ENCODE measurements around the gene PTPRE. TPM values are rescaled to one million over a fixed set of nuclear protein-coding genes. Genes with fewer than 3 reads are reported as not detected.

Gene PTPRE
- total RNA-seq, 4 donors from 2014 or later: 10.2 to 46.8 (median 28.8) TPM

DNA sequence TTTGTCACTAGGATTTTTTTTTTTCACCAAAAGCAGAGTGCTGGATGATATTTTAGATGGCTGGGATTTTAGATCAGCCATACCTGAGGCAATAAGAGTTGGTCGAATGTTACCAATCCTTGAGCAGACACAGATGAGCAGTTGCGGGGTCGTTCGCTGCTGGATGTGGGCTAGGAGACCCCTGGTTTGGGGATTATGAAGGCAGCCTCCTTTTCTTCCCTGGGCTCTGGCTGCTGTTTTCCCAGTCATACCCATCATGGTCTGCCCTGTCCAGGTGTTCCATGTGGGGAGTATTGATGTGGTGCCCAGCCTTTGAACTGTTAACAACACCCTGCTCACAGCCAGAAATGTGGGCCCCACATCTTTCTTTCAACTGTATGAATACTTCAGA, 5.0 kb downstream of the PTPRE start:
- TF ChIP-seq POLR2A (IDR thresholded peaks at IDR 0.05) (no peak), POLR2AphosphoS5 (IDR thresholded peaks at IDR 0.05) (no peak), EP300 (IDR thresholded peaks at IDR 0.05) (no peak)
- TF ChIP-seq, protein P1, sequence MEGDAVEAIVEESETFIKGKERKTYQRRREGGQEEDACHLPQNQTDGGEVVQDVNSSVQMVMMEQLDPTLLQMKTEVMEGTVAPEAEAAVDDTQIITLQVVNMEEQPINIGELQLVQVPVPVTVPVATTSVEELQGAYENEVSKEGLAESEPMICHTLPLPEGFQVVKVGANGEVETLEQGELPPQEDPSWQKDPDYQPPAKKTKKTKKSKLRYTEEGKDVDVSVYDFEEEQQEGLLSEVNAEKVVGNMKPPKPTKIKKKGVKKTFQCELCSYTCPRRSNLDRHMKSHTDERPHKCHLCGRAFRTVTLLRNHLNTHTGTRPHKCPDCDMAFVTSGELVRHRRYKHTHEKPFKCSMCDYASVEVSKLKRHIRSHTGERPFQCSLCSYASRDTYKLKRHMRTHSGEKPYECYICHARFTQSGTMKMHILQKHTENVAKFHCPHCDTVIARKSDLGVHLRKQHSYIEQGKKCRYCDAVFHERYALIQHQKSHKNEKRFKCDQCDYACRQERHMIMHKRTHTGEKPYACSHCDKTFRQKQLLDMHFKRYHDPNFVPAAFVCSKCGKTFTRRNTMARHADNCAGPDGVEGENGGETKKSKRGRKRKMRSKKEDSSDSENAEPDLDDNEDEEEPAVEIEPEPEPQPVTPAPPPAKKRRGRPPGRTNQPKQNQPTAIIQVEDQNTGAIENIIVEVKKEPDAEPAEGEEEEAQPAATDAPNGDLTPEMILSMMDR (IDR thresholded peaks at IDR 0.05): no peak
- no peaks in the 10 kb centered on the region for H3K9me3 ChIP-seq
- no peak for DNase-seq (ENCODE audit: low spot score in 2 of 2)
- peaks cover 36% of the 10 kb centered on the region for H3K4me1 ChIP-seq
- H3K27ac ChIP-seq: no peak overlapping the region
- WGBS: 83% methylated on average over 4 of the region's 4 CpGs
- H3K4me3 ChIP-seq: no peak overlapping the region
- H3K27me3 ChIP-seq: peaks cover 14% of the 10 kb centered on the region
- no peaks in the 10 kb centered on the region for H3K36me3 ChIP-seq

DNA sequence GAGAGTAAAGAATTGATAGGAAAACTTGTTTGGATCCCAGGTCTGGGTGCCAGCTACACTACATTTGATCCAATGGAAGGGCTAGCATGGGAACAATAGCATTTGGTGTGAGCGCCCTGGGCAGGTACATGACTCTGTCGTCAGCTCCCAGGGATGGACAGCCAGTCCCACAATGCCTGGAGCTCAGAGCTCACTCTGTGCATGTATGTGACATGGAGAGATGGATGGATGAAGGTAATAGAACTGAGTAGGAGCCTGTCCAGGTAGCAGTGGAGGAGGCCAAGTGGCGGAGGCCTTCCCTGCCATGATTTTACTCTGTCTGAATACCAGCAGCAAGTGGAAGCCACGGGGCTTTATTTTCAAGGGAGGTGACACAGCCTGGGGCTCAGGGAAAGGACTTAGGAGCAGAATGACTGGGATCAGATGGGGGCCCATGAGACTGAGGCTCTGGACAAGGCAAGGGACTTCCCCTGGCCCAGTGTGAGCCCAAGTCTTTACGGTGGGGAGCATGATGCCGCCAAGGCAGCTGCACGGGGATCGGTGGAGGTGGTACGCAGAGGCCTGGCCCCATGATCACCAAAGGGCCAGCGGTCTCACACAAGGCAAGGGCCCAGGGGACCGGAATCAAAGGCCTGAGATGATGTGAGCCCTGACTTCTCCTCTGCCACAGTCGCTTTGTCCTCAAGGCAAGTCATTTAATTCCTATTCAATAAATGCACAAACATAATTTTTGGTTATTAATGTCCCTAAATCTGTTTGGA, 5.9 kb downstream of the PTPRE start:
- no peak for DNase-seq (ENCODE audit: low spot score in 2 of 2)
- H3K9me3 ChIP-seq: no peaks in the 10 kb centered on the region
- H3K4me3 ChIP-seq: no peak overlapping the region
- H3K4me1 ChIP-seq: peaks cover 27% of the 10 kb centered on the region
- TF ChIP-seq, protein P1 (IDR thresholded peaks at IDR 0.05): no peak
- TF ChIP-seq EP300 (IDR thresholded peaks at IDR 0.05) (no peak), POLR2A (IDR thresholded peaks at IDR 0.05) (no peak), POLR2AphosphoS5 (IDR thresholded peaks at IDR 0.05) (no peak)
- 87% methylated on average over 12 of the region's 12 CpGs for WGBS
- H3K27me3 ChIP-seq: peaks cover 7% of the 10 kb centered on the region
- no peaks in the 10 kb centered on the region for H3K36me3 ChIP-seq
- peak overlapping the region; percentile 47 for H3K27ac ChIP-seq

DNA sequence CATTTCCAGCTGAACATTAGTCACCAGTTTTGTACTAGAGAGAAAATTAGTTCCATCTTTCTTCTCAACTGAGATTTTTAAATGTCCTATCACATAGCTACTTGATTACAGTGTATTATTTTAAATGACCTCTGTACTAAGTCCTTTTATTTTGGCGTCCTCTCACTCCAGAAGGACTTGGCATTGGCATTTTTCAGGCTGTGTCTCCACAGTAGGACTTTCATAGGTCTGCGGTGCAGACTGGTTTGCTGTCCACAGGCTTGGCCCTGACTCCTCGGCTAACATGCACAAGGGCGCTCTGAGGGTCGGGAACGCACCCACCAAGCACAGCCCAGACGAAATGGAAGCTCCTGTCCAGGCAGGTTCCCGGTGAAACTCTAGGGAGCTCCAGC, 6.5 kb downstream of the PTPRE start:
- DNase-seq (ENCODE audit: low spot score in 2 of 2): no peak
- TF ChIP-seq POLR2A (IDR thresholded peaks at IDR 0.05) (no peak), EP300 (IDR thresholded peaks at IDR 0.05) (no peak), POLR2AphosphoS5 (IDR thresholded peaks at IDR 0.05) (no peak)
- TF ChIP-seq, protein P1 (IDR thresholded peaks at IDR 0.05): no peak
- Histone ChIP-seq H3K27me3 (peaks cover 2% of the 10 kb centered on the region), H3K4me3 (no peak overlapping the region), H3K36me3 (no peaks in the 10 kb centered on the region), H3K4me1 (peaks cover 21% of the 10 kb centered on the region), H3K27ac (no peak overlapping the region), H3K9me3 (no peaks in the 10 kb centered on the region)
- WGBS: 82% methylated on average over 8 of the region's 8 CpGs

DNA sequence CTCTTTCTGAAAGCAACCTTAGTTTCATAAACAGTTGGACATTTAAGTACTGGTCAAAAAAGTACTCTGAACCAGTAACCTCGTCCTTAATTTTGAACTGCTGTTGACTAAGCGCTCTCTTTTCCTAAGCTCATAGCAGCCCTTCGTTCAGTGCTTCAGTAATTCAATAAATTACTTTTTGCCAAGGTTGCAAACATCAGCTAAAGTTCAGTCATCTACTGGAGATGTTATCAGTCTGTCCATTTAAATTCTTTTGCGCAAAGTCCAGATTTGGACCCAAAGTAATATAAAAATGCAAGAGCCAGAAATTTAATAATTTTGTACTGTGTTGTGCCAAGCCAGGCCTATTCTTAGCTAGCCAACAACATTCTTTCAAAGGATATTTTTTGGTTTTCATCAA, 8.4 kb downstream of the PTPRE start:
- no peaks in the 10 kb centered on the region for H3K36me3 ChIP-seq
- no peak for DNase-seq (ENCODE audit: low spot score in 2 of 2)
- no peak overlapping the region for H3K4me3 ChIP-seq
- no peaks in the 10 kb centered on the region for H3K27me3 ChIP-seq
- TF ChIP-seq, protein P1 (IDR thresholded peaks at IDR 0.05): no peak
- TF ChIP-seq EP300 (IDR thresholded peaks at IDR 0.05) (no peak), POLR2AphosphoS5 (IDR thresholded peaks at IDR 0.05) (no peak), POLR2A (IDR thresholded peaks at IDR 0.05) (no peak)
- H3K27ac ChIP-seq: no peak overlapping the region
- 97% methylated on average over 4 of the region's 4 CpGs for WGBS
- peaks cover 25% of the 10 kb centered on the region for H3K4me1 ChIP-seq
- no peaks in the 10 kb centered on the region for H3K9me3 ChIP-seq

DNA sequence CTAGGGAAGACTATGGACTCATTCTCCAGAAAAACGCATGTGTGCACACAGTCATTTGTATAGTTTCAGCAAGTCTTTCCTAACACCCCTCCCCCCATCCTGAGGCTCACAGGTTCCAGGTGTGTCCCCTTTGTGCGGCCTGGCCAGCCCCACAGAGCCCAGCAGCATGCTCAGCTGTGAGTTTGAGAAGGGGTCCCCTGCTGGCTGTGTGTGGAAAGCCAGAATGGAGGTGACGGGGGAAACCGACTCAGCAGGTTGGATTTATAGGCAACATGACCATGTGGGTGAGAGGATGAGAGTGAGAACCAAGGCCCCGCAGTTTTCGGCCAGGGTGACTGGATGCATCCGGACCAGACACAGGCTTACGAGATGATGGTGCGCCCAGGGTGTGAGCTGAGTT, 9.9 kb downstream of the PTPRE start:
- Histone ChIP-seq H3K27ac (no peak overlapping the region), H3K9me3 (no peaks in the 10 kb centered on the region), H3K27me3 (no peaks in the 10 kb centered on the region), H3K4me1 (peaks cover 29% of the 10 kb centered on the region), H3K4me3 (no peak overlapping the region), H3K36me3 (no peaks in the 10 kb centered on the region)
- WGBS: 92% methylated on average over 9 of the region's 9 CpGs
- DNase-seq (ENCODE audit: low spot score in 2 of 2): no peak
- no peak for TF ChIP-seq POLR2A (IDR thresholded peaks at IDR 0.05)
- TF ChIP-seq POLR2AphosphoS5 (IDR thresholded peaks at IDR 0.05): no peak
- TF ChIP-seq EP300 (IDR thresholded peaks at IDR 0.05): no peak
- TF ChIP-seq, protein P1 (IDR thresholded peaks at IDR 0.05): no peak
